OCI-LY7 (cell line): ENCODE results near the gene TCEAL7. TPM values are rescaled to one million over a fixed set of nuclear protein-coding genes. Genes with fewer than 3 reads are reported as not detected.

Source experiments
- BruUV-seq: library from RNA; stranded (reverse); fragments of 400-500 nt; replicated peaks from 2 replicates; lab custom pipeline; 2021; lab: Mats Ljungman, UMichigan
- CTCF ChIA-PET: fragments of 300-600 bp; sonication (Branson Sonifier 250); formaldehyde crosslinking; loops from one replicate; lab custom pipeline; 2022; ENCODE audit warnings: antibody characterized with exemption; ENCODE audit not compliant: unreplicated experiment; lab: Charles Lee
- POLR2A ChIA-PET: fragments of 300-600 bp; sonication (Branson Sonifier 250); formaldehyde crosslinking; loops from one replicate; lab custom pipeline; 2022; ENCODE audit warnings: antibody characterized with exemption; lab: Charles Lee
- DNase-seq: peaks from one replicate; pipeline ENCODE4 v3.0.0-alpha.2; 2015; ENCODE audit warnings: low spot score
- H2AFZ ChIP-seq: fragments of 200-600 bp; sonication (generic), shearing (Covaris generic); 2 replicates; pipeline ENCODE4 v1.6.1; 2014; ENCODE audit warnings: mild to moderate bottlenecking, antibody characterized with exemption, low read length, moderate library complexity
- H3K27ac ChIP-seq: fragments of 200-600 bp; sonication (generic); 2 replicates; pipeline ENCODE4 v1.5.1; 2014; ENCODE audit warnings: mixed run types, low read depth, mild to moderate bottlenecking, moderate library complexity, low read length, inconsistent platforms; ENCODE audit not compliant: poor library complexity, severe bottlenecking
- H3K36me3 ChIP-seq: fragments of 200-600 bp; sonication (generic); 2 replicates; pipeline ENCODE4 v1.6.1; 2014; ENCODE audit warnings: mild to moderate bottlenecking, antibody characterized with exemption, low read length, moderate library complexity, mixed read lengths; ENCODE audit not compliant: insufficient read depth
- H3K4me1 ChIP-seq: fragments of 200-600 bp; sonication (generic); 2 replicates; pipeline ENCODE4 v1.5.1; 2014; ENCODE audit warnings: mild to moderate bottlenecking, low read length; ENCODE audit not compliant: insufficient read depth, poor library complexity, severe bottlenecking
- H3K4me2 ChIP-seq: fragments of 200-600 bp; sonication (generic); 2 replicates; pipeline ENCODE4 v1.6.1; 2014; ENCODE audit warnings: mild to moderate bottlenecking, low read length
- H3K4me3 ChIP-seq: fragments of 200-600 bp; sonication (generic); 2 replicates; pipeline ENCODE4 v1.5.1; 2014; ENCODE audit warnings: mild to moderate bottlenecking, low read depth, low read length; ENCODE audit not compliant: poor library complexity, severe bottlenecking
- H3K79me2 ChIP-seq: fragments of 200-600 bp; sonication (generic); 2 replicates; pipeline ENCODE4 v1.6.1; 2016; ENCODE audit warnings: low read depth, mild to moderate bottlenecking, low read length, moderate library complexity, mixed read lengths; ENCODE audit not compliant: insufficient read depth
- H3K9me2 ChIP-seq: fragments of 200-600 bp; sonication (generic); 2 replicates; pipeline ENCODE4 v1.6.1; 2016; ENCODE audit warnings: mild to moderate bottlenecking, low read length, mixed read lengths; ENCODE audit not compliant: insufficient read depth
- H3K9me3 ChIP-seq: fragments of 200-600 bp; sonication (generic); 2 replicates; pipeline ENCODE4 v1.6.1; 2014; ENCODE audit warnings: mild to moderate bottlenecking, mixed run types, low read length, mixed read lengths
- H4K20me1 ChIP-seq: fragments of 200-600 bp; sonication (generic); 2 replicates; pipeline ENCODE4 v1.6.1; 2014; ENCODE audit warnings: mild to moderate bottlenecking, antibody characterized with exemption, low read length, moderate library complexity, mixed read lengths; ENCODE audit not compliant: insufficient read depth
- CTCF ChIP-seq: fragments of 200-600 bp; sonication (generic); conservative IDR thresholded peaks from 2 replicates; pipeline ENCODE4 v1.5.1; 2014; ENCODE audit warnings: mild to moderate bottlenecking, antibody characterized with exemption, low read length, moderate library complexity, mixed read lengths
- EZH2phosphoT487 ChIP-seq: fragments of 200-600 bp; sonication (generic); IDR thresholded peaks from 2 replicates; pipeline ENCODE4 v1.6.1; 2018; ENCODE audit warnings: low read depth, borderline replicate concordance, mild to moderate bottlenecking, mixed run types, antibody characterized with exemption, low read length, moderate library complexity, mixed read lengths
- intact Hi-C: fragments of 100-400 bp; cut with micrococcal nuclease; formaldehyde crosslinking; loops from one replicate; pipeline ENCODE4 v1.10.0; 2022; ENCODE audit not compliant: unreplicated experiment
- small RNA-seq: library from RNA; depleted of rRNA; stranded (forward); fragments of <200 nt; gene quantifications from one replicate; pipeline ENCODE3, GENCODE V24; 2014
- total RNA-seq, 2 experiments: library from RNA; depleted of rRNA in 1 of 2; stranded (reverse); fragments of >200 nt in 1 of 2; shearing (Covaris generic) in 1 of 2; gene quantifications; 2 replicates each; pipeline ENCODE4 v1.2.3, GENCODE V29; 2014 to 2022

Gene TCEAL7
- total RNA-seq, 2 experiments from 2014 or later = not detected

DNA sequence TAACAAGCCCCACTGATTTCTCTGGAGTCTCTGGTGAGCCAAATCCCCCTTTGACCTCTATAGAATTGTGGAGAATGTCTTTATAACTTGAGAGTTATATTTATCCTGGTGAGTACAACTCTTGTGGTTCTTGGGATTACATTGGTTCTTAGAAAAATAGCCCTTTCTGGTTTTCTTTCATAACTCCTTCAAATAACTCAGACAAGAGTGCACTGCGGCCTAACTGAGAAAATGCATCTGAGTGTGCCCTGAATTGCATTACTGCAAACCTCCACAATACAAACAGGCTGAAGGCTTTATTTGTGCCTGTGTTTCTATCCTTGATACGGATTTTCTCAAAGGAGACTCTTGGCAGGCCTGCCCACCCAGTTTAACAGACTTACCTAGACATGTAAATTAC is 49.0 kb downstream of the TCEAL7 start:
- no peak overlapping the region for H3K4me2 ChIP-seq
- no peak overlapping the region for H3K4me3 ChIP-seq
- no TSS peak for BruUV-seq
- H3K36me3 ChIP-seq = no peaks in the 10 kb centered on the region
- H3K4me1 ChIP-seq = no peaks in the 10 kb centered on the region
- no peak overlapping the region for H3K27ac ChIP-seq
- no peaks in the 10 kb centered on the region for H3K79me2 ChIP-seq
- CTCF ChIA-PET = no interaction called here
- H4K20me1 ChIP-seq = no peaks in the 10 kb centered on the region
- POLR2A ChIA-PET = no interaction called here
- H3K9me3 ChIP-seq = no peaks in the 10 kb centered on the region
- DNase-seq = no peak
- intact Hi-C loops = no loop called here
- H3K9me2 ChIP-seq = no peaks in the 10 kb centered on the region
- no peak overlapping the region for H2AFZ ChIP-seq
- TF ChIP-seq EZH2phosphoT487 (no peak), CTCF (no peak)

Small RNA genes lying within 50 kb of the gene (small RNA-seq; reads per million reads assigned to genes)
- not detected for gene Z92846.1

Other genes with a start within 250 kb of the TCEAL7 start
- not detected in 2 replicates for gene NXF3, start 237.1 kb upstream of the TCEAL7 start, total RNA-seq (2014; rRNA removed; shearing (Covaris generic))
- gene NXF3, start 237.1 kb upstream of the TCEAL7 start, total RNA-seq (2022) = not detected in 2 replicates
- not detected in 2 replicates for gene BEX4, start 115.1 kb upstream of the TCEAL7 start, total RNA-seq (2014; rRNA removed; shearing (Covaris generic))
- gene BEX4, start 115.1 kb upstream of the TCEAL7 start, total RNA-seq (2022) = not detected in 2 replicates
- 26.8 and 33.9 TPM in 2 replicates for gene TCEAL8, start 75.1 kb upstream of the TCEAL7 start, total RNA-seq (2014; rRNA removed; shearing (Covaris generic))
- gene TCEAL8, start 75.1 kb upstream of the TCEAL7 start, total RNA-seq (2022) = 31.2 and 32.6 TPM in 2 replicates
- not detected in 2 replicates for gene TCEAL5, start 53.5 kb upstream of the TCEAL7 start, total RNA-seq (2014; rRNA removed; shearing (Covaris generic))
- gene TCEAL5, start 53.5 kb upstream of the TCEAL7 start, total RNA-seq (2022) = not detected in 2 replicates
- gene BEX2, start 19.2 kb upstream of the TCEAL7 start, total RNA-seq (2014; rRNA removed; shearing (Covaris generic)) = 4.9 and 7.5 TPM in 2 replicates
- gene BEX2, start 19.2 kb upstream of the TCEAL7 start, total RNA-seq (2022) = 4.4 and 5.7 TPM in 2 replicates
- gene TCEAL9, start 26.3 kb downstream of the TCEAL7 start, total RNA-seq (2014; rRNA removed; shearing (Covaris generic)) = 1.2 and 2.0 TPM in 2 replicates
- gene TCEAL9, start 26.3 kb downstream of the TCEAL7 start, total RNA-seq (2022) = not detected in 2 replicates
- not detected in 2 replicates for gene BEX3, start 46.3 kb downstream of the TCEAL7 start, total RNA-seq (2014; rRNA removed; shearing (Covaris generic))
- not detected in 2 replicates for gene BEX3, start 46.3 kb downstream of the TCEAL7 start, total RNA-seq (2022)
- gene RAB40A, start 189.2 kb downstream of the TCEAL7 start, total RNA-seq (2014; rRNA removed; shearing (Covaris generic)) = 0.10 and 0.50 TPM in 2 replicates
- 0.38 and 0.66 TPM in 2 replicates for gene RAB40A, start 189.2 kb downstream of the TCEAL7 start, total RNA-seq (2022)